Activated B cell treated with CpG ODN at 0.5 μM for 24 hours (primary cell): ENCODE measurements around the gene ASL. TPM values are rescaled to one million over a fixed set of nuclear protein-coding genes. Genes with fewer than 3 reads are reported as not detected.
"Not testable (repeated sequence)": the region's sequence is repeated elsewhere in the genome, so short reads cannot be mapped to it uniquely, and the experiment has no call there.

Experiments
- ATAC-seq: fragments of 200-7000 bp; cut with Tn5 transposase; one replicate; pipeline ENCODE4 v1.10.0; 2021; ENCODE audit warnings: low read depth, mild to moderate bottlenecking, moderate library complexity
- CTCF ChIA-PET: fragments of 350-600 bp; sonication (Branson Sonifier 250); formaldehyde crosslinking; loops from one replicate; lab custom pipeline; 2021; ENCODE audit warnings: antibody characterized with exemption; lab: Charles Lee
- POLR2A ChIA-PET: fragments of 350-600 bp; sonication (Branson Sonifier 250); formaldehyde crosslinking; loops from one replicate; lab custom pipeline; 2021; ENCODE audit warnings: antibody characterized with exemption; lab: Charles Lee
- DNase-seq: peaks from one replicate; pipeline ENCODE4 v3.0.0; 2022
- H3K27ac Mint-ChIP-seq: one replicate; pipeline ENCODE4 v1.8.0; 2020; ENCODE audit warnings: mixed read lengths
- H3K27me3 Mint-ChIP-seq: one replicate; pipeline ENCODE4 v1.8.0; 2021; ENCODE audit warnings: mixed read lengths
- H3K36me3 Mint-ChIP-seq: one replicate; pipeline ENCODE4 v1.8.0; 2021; ENCODE audit warnings: low read depth, mixed read lengths
- H3K4me1 Mint-ChIP-seq: one replicate; pipeline ENCODE4 v1.8.0; 2021; ENCODE audit warnings: mixed read lengths
- H3K4me3 Mint-ChIP-seq: one replicate; pipeline ENCODE4 v1.8.0; 2020; ENCODE audit warnings: mild to moderate bottlenecking, mixed read lengths
- H3K9me3 Mint-ChIP-seq: one replicate; pipeline ENCODE4 v1.8.0; 2020; ENCODE audit warnings: mixed read lengths
- intact Hi-C: fragments of 100-400 bp; cut with micrococcal nuclease; formaldehyde crosslinking; loops from one replicate; pipeline ENCODE4 v1.15.1; 2024
- total RNA-seq: library from RNA; stranded (reverse); gene quantifications from 2 replicates; pipeline ENCODE4 v1.2.3, GENCODE V29; 2022
- TF ChIP-seq, protein P1 (sequence below): fragments of 200-600 bp; IDR thresholded peaks from one replicate; pipeline ENCODE4 v1.8.0; 2022; ENCODE audit warnings: antibody characterized with exemption, mild to moderate bottlenecking

The ASL gene
- total RNA-seq, 1 donor from 2014 or later, result 39.8 TPM

DNA sequence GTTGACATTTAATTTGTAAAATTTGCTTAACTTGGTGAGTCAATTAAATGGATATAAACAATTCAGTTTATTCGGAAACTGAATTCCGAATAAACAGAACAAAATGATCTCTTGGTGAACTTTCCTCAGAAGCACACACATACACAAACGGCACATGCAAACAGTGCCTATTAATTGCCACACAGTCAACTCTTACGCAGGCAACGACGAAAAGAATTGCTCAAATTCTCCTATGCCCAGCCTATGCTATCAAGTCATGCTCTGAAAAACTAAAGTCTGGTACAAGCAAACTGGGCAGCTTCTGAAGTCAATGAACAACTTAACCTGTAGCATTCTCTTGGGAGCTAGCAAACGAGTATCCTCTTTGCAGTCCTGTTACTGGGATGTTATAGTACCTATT is 38.8 kb upstream of the ASL start:
- TF ChIP-seq, protein P1, sequence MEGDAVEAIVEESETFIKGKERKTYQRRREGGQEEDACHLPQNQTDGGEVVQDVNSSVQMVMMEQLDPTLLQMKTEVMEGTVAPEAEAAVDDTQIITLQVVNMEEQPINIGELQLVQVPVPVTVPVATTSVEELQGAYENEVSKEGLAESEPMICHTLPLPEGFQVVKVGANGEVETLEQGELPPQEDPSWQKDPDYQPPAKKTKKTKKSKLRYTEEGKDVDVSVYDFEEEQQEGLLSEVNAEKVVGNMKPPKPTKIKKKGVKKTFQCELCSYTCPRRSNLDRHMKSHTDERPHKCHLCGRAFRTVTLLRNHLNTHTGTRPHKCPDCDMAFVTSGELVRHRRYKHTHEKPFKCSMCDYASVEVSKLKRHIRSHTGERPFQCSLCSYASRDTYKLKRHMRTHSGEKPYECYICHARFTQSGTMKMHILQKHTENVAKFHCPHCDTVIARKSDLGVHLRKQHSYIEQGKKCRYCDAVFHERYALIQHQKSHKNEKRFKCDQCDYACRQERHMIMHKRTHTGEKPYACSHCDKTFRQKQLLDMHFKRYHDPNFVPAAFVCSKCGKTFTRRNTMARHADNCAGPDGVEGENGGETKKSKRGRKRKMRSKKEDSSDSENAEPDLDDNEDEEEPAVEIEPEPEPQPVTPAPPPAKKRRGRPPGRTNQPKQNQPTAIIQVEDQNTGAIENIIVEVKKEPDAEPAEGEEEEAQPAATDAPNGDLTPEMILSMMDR, result no peak
- H3K4me1 Mint-ChIP-seq, result no peaks in the 10 kb centered on the region
- POLR2A ChIA-PET, result no interaction called here
- H3K4me3 Mint-ChIP-seq, result no peak overlapping the region
- no peaks in the 10 kb centered on the region for H3K9me3 Mint-ChIP-seq
- peaks cover 10% of the 10 kb centered on the region for H3K27me3 Mint-ChIP-seq
- intact Hi-C loops, result no loop called here
- CTCF ChIA-PET, result no interaction called here
- H3K27ac Mint-ChIP-seq, result no peak overlapping the region
- H3K36me3 Mint-ChIP-seq, result no peaks in the 10 kb centered on the region
- DNase-seq (no peak), ATAC-seq (no peak)

DNA sequence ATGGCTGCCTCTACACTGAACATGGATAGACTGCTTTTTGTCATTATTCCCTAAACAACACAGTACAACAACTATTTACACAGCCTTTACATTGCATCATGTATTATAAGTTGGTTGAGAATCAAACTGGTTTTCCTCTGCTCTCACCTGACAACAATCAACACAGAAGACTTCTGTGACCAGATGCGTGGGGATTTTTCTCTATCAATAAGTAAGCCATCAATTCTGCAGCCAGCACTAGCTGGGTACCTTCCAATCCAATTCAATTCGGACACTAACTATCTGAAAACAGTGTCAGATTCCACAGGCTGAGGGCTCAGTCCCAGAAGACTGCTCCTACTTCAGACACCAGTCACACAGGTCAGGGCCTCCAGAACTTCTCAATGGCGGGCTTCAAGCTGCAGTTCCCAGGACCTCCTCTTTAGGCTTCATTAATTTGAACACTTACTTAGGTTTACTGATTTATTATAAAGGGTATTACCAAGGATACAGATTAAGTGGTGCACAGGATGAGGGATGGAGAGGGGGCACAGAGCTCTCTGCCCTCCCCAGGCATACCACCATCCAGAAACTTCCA is 36.4 kb upstream of the ASL start:
- Mint-ChIP-seq H3K9me3 (no peaks in the 10 kb centered on the region), H3K36me3 (no peaks in the 10 kb centered on the region), H3K4me1 (peaks cover 7% of the 10 kb centered on the region), H3K4me3 (no peak overlapping the region), H3K27me3 (peaks cover 14% of the 10 kb centered on the region), H3K27ac (no peak overlapping the region)
- TF ChIP-seq, protein P1, result no peak
- ATAC-seq, result no peak
- ChIA-PET POLR2A (no interaction called here), CTCF (no interaction called here)
- no peak for DNase-seq
- intact Hi-C loops, result no loop called here

DNA sequence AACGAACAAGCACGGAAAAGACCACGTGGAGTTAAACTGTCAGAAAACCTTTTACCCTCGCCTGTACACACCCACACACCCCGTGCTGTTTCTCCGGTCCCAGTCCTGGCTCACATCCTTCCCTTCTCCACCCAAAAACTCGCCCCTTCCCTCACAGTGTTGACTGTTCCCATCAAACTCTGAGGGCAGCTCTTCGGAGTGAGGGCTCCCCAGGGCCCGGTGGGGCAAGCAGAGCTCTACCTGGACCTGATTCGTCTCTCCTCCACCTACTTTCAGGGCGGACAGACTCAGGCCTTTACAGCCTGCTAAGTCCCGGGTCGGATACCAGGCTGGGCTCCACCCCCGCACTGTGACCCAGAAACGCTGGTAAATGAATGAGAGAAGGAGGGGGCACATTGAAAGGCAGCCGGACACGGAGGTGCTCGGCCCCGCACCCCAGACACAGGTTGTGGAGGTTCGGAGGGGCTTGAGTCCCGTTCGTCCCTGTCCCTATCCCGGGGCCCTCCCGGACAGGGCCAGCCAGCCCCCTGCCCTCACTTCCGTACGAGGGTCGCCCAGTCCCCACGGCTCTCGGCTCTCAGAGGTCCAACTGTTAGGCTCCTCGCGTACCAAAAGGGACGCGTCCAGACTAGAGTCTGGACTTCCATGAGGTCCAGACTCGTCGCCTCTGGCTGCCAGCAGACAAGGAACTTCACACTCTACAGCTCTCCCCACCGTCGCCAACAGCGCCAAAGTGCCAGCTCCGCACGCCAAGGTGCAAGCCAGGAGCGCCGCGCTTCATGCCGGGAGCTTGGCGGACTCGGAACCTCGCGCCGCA is 31.7 kb upstream of the ASL start:
- Mint-ChIP-seq H3K4me1 (peaks cover 8% of the 10 kb centered on the region), H3K36me3 (no peaks in the 10 kb centered on the region), H3K27ac (no peak overlapping the region), H3K9me3 (no peaks in the 10 kb centered on the region), H3K27me3 (peaks cover 19% of the 10 kb centered on the region), H3K4me3 (peak overlapping the region; percentile 85)
- ChIA-PET POLR2A (no interaction called here), CTCF (no interaction called here)
- DNase-seq, result peak; percentile 16
- TF ChIP-seq, protein P1, result no peak
- peak; percentile 62 for ATAC-seq
- intact Hi-C loops, result loop anchor here (2.0 kb wide), 1 partner anchor 31 kb away; the partner anchor contains the start of gene ASL

DNA sequence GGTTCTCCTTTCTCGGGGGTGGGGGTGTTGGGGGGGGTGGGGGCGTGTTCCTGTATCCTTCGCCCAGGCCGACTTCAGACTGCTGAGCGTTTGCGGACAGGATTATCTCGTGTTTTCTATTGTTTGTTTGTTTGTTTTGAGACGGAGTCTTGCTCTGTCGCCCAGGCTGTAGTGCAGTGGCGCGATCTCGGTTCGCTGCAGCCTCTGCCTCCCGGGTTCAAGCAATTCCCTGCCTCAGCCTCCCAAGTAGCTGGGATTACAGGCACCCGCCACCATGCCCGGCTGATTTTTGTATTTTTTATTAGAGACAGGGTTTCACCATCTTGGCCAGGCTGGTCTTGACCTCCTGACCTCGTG is 31.1 kb upstream of the ASL start:
- peaks cover 19% of the 10 kb centered on the region for H3K27me3 Mint-ChIP-seq
- H3K27ac Mint-ChIP-seq, DNase-seq, H3K9me3 Mint-ChIP-seq, POLR2A ChIA-PET, H3K36me3 Mint-ChIP-seq, ATAC-seq, H3K4me1 Mint-ChIP-seq, CTCF ChIA-PET: not testable (repeated sequence)
- H3K4me3 Mint-ChIP-seq, result peak overlapping the region; percentile 85
- intact Hi-C loops, result loop anchor here (2.0 kb wide), 1 partner anchor 30 kb away; the partner anchor contains the start of gene ASL

DNA sequence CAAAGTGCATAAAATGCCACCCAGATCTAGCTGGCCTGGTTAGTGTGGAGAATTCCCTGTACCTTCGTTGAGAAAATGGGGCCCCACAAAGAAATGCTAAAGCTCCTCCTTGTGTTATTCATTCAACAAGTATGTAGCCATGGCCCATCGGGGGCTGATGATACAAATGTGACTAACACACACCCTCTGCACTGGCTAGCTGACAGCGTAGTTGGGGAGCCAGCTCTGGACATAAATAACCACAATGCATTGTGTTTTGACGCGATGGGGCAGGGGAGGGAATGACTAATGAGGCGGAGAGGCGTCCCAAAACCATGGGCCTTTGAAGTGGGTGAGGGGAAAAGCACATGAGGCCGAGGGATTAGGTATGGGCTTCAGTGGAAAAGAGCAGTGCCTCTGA is 28.2 kb upstream of the ASL start:
- ATAC-seq, result no peak
- Mint-ChIP-seq H3K4me1 (peaks cover 8% of the 10 kb centered on the region), H3K27ac (no peak overlapping the region), H3K36me3 (no peaks in the 10 kb centered on the region), H3K9me3 (no peaks in the 10 kb centered on the region), H3K4me3 (no peak overlapping the region), H3K27me3 (peaks cover 12% of the 10 kb centered on the region)
- TF ChIP-seq, protein P1, result no peak
- CTCF ChIA-PET, result no interaction called here
- intact Hi-C loops, result no loop called here
- no peak for DNase-seq
- POLR2A ChIA-PET, result no interaction called here

DNA sequence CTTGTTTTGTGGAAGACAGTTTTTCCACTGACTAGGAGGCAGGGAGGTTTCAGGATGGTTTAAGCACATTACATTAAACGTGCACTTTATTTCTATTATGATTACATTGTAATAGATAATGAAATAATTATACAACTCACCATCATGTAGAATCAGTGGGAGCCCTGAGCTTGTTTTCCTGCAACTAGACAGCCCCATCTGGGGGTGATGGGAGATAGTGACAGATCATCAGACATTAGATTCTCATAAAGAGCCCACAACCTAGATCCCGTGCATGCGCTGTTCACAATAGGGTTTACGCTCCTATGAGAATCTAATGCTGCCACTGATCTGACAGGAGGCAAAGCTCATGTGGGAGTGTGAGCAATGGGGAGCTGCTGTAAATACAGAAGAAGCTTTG is 25.7 kb upstream of the ASL start:
- H3K4me1 Mint-ChIP-seq, CTCF ChIA-PET, ATAC-seq, POLR2A ChIA-PET, H3K4me3 Mint-ChIP-seq, DNase-seq, H3K27me3 Mint-ChIP-seq, H3K36me3 Mint-ChIP-seq, H3K9me3 Mint-ChIP-seq, intact Hi-C loops, H3K27ac Mint-ChIP-seq: not testable (repeated sequence)
